GM21825 (cell line): Measurements from ENCODE around the gene S100A1.
"Not testable (repeated sequence)": the region's sequence is repeated elsewhere in the genome, so short reads cannot be mapped to it uniquely, and the experiment has no call there.

Experiments
- ATAC-seq: cut with Tn5 transposase; IDR thresholded peaks from one replicate; pipeline ENCODE4 v1.9.1; 2021; ENCODE audit warnings: mild to moderate bottlenecking, moderate library complexity; ENCODE audit not compliant: unreplicated experiment

Gene S100A1

DNA sequence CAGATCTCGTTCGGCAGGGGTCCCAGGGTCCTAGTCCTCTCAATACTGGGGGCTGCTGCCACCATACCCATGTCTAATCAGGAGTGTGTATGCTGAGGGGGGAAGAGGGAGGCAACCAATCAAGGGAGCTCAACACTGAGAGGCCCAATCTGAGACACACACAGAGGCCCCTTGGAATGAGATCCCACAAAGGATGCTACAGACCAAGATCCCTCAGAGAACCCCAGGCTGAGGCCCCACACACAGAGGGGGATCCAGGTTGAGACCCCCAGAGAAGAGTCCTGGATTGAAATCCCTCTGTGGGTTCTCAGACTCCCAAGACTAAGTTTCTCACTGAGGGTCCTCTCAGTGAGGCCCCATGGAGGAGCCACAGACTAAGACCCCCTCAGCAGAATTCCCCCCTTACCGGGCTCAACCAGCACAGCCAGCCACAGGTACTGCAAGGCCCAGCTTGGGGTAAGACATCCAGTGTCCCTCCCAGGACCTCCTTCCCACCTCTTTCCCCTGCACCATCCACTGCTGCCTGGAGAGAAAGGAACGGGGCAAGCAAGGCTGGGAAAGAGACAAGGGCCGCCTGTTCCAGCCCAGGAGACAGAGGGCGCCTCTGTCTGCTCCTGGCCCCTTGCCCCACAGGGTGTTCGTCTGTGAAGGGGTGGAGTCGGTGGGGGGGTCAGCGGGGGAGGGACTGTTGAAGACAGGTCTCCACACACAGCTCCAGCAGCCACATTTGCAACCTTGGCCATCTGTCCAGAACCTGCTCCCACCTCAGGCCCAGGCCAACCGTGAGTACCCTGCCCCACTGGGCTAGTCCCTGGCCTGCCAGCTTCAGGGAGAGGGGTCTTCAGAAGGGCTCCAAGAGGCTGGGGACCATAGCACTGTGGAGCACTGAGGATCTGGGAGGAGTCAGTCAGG is at the start of gene S100A1:
TSS of gene S100A1 (plus strand) at position 720 of the 912 bp plus-strand sequence. CDS start 2,088 bp downstream, outside the sequence.
- no peak for ATAC-seq

DNA sequence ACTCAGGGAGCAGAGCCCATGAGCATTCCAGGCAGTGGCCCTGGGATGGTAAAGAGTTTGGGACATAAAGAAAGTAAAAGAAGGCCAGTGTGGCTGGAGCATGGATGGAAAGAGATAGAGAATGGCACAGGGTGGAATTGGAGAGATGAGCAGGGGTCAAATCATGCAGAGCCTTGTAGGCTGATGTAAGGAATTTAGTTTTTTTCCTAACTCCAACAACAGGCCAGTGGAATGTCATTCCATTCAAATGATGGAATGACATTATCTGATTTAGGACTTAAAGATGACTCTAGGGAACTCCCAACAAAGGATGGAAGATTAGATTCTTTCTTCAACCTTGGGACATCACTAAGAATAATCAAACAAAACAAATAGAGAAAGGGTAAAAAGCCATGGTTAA is 49.7 kb upstream of the S100A1 start:
- ATAC-seq, result no peak

DNA sequence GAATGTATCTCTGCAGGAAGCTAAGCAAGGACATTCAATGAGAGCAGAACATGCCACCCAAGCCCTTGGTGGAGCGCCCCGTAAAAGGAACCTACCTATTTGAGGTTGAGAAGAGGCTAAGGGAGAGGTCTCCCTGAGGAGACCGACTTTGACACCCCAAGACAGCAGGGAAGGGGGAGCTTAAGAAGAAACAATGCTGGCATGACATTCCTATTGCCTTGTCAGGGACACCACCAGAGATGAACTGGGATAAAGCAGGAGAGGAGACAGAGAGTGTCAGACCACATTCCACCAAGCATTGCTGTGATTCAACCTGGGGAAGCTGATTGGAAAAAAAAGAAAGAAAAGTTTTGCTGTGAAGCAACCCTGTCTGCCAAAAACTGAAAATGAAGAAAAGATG is 49.3 kb upstream of the S100A1 start:
- no peak for ATAC-seq

DNA sequence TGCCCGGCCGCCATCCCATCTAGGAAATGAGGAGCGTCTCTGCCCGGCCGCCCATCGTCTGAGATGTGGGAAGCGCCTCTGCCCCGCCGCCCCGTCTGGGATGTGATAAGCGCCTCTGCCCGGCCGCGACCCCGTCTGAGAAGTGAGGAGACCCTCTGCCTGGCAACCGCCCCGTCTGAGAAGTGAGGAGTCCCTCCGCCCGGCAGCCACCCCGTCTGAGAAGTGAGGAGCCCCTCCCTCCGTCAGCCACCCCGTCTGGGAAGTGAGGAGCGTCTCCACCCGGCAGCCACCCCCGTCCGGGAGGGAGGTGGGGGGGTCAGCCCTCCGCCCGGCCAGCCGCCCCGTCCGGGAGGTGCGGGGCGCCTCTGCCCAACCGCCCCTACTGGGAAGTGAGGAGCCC is 45.4 kb upstream of the S100A1 start:
- not testable (repeated sequence) for ATAC-seq

DNA sequence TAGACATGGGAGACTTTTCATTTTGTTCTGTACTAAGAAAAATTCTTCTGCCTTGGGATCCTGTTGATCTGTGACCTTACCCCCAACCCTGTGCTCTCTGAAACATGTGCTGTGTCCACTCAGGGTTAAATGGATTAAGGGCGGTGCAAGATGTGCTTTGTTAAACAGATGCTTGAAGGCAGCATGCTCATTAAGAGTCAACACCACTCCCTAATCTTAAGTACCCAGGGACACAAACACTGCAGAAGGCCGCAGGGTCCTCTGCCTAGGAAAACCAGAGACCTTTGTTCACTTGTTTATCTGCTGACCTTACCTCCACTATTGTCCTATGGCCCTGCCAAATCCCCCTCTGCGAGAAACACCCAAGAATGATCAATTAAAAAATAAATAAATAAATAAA is 44.7 kb upstream of the S100A1 start:
- ATAC-seq, result not testable (repeated sequence)

DNA sequence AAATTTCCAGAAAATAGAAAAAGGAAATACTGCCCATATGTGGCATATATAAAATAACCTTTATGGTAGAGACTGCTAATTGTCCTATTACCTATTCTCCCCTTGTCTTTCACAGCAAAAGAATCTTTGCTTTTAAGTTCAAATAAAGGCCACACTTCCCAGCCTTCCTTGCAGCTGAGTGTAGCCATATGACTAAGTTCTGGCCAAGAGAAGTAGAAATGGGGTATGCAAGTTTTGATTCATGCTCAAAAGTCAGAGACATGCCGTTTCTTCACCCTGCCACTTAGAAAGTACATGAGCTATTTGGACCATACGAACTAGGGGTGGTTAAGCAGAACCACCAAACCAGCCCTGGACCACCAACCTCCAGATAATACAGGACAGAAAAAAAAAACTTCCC is 44.3 kb upstream of the S100A1 start:
- ATAC-seq, result no peak

DNA sequence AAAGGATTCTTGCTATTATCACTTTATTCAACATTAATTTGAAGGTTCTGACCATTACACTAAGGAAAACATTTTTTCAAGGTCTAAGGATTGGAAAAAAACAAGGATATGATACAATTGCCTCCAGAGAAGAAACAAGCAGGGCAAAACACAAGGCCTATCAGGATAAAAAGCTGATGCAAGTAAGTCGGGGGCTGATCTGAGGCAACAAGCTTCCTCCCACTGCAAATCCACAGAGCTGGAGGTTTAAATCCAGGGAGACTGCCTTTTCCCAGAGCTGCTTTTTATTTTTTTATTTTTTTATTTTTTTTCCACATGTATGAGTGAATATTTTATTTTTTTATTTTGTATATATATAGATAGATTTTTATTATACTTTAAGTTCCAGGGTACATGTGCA is 43.2 kb upstream of the S100A1 start:
- no peak for ATAC-seq

DNA sequence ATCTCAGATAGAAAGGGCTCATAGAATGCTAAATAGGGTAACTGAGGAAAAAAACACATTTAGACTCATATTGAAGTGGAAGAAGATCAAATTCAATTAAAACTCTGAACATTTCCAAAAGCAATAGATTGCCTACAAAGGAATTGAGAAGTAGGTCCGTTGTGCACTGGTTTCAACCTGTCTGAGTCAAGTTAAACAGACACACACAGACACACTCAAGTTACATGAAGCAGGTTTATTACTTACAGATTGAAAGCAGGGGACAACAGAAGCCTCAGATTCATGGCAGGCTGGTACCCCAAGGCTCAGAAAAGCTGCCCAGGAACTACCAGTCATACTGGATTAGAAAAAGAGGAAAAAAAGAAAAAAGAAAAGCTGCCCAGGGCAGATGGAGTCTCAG is 41.9 kb upstream of the S100A1 start:
- ATAC-seq, result no peak

DNA sequence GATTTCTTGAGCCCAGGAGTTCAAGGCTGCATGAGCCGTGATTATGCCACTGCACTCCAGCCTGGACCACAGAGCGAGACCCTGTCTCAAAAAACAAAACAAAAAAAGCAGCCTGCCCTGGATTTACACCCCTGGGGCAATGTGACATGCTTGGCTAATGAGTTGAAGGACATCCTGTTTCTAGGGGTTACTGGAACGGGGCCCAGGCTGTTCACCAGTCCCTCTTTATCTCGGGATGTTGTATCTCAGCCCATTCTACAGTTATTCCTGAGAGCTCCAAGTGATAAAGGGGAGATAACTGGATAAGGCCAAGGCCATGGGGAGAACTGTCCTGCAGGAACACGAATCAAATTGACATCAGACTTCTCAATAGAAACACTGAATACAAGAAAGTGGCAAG is 40.9 kb upstream of the S100A1 start:
- no peak for ATAC-seq

DNA sequence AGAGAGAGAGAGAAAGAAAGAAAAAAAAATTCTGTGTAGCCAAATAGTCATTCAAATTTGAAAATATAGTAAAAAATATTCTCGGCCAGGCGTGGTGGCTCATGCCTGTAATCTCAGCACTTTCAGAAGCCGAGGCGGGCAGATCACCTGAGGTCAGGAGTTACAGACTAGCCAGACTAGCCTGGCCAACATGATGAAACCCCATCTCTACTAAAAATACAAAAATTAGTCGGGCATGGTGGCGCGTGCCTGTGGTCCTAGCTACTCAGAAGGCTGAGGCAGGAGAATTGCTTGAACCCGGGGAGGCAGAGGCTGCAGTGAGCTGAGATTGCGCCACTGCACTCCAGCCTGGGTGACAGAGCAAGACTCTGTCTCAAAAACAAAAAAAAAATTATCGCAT is 40.2 kb upstream of the S100A1 start:
- ATAC-seq, result not testable (repeated sequence)

DNA sequence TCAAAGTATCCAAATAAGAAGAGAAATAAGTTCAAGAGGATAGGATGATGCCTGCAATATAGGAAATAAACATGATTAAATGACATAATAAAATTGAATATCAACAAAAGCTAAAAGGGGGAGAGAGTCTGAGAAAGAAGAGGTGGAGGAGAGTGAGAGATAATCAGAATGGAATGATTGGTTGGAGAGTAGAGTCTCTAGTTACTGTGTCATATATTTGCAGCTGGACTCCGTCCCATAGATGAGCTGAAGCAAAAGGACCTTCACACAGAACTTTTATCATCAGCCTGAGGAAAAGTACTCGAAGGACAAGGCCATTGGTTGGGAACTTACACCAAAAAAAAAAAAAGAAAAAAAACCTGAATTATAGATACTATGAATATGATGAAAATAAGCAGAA is 39.8 kb upstream of the S100A1 start:
- ATAC-seq, result no peak

DNA sequence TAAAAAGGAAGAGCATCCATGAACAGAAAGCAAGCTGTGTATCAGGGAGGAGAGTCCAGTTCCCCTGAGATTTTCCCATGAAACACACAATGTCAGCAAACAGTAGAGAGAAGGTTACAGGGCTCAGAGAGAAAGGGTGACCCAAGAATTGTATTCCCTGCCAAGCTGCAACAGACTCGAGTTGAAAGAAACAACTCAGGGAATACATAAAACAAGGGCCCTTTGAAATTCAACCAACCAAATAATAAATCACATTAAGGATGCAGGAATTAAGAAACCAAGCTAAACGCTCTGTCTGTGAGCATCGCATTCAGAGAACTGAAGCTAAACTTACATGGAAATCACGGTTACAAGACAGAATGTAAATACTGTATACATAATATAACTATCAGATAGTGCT is 35.5 kb upstream of the S100A1 start:
- ATAC-seq, result no peak

DNA sequence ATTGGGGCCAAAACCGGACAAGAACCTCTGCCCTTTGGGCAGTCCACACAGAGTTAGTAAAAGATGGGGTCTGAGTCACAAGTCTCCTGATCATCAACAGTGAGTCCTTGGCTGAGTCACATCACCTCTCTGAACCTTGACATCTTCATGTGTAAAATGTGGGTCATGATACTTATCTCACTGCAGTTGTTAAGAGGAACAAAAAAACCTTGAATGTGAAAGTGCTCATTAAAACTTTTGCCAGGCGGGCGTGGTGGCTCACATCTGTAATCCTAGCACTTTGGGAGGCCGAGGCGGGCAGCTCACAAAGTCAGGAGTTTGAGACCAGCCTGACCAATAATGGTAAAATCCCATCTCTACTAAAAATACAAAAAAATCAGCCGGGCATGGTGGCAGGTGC is 31.0 kb upstream of the S100A1 start:
- ATAC-seq, result no peak

DNA sequence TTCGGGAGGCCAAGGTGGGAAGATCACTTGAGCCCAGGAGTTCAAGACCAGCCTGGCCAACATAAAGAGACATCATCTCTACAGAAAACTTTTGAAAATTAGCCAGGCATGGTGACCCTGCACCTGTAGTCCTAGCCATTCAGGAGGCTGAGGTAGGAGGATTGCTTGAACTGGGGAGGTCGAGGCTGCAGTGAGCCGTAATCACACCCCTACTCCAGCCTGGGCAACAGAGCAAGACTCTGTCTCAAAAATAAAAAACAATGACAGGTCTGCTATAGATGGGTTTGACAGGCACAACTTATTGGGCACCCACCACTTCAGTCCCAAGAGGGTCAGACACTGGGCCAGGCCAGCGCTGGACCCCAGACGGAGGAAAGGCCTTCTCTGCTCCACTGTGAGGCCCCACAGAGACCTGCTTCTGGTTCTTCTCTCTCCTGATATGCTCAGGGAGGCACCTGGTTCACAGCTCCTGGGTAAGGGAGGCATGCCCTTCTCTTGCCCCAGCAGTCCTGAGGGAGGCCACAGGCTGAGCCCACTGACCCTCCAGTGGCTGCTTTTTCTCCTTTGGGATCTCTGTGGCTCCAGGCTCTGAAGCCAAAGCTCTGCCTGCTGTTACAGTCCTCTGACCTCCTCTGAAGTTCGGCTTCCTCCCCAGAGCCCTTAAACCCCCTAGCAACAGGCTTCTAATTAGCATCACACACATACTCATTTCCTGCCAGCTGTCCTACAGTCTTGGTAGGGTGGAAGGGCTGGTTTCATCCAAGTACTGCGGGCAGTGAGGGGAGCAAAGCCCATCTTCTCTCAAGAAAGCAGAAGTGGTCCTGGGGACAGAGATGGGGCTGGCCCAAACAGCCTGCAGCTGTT is 29.7 kb upstream of the S100A1 start:
- peak; percentile 98 for ATAC-seq

DNA sequence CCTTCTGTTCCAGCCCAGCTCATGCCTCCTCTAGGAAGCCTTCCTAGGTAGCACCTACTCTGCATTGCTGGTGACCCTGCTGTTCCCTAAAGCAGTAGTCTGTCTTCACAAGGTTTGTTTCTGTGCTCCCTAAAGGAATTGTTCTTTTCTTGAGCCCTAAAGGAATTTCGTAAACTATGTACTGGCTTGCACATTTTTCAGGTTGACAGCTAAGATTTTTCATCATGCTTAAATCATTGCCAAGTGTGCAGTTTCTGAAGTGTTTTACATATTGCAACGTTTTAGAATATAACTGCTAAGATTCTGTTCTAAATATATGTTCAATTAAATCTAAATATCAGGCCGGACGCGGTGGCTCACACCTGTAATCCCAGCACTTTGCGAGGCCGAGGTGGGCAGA is 28.4 kb upstream of the S100A1 start:
- ATAC-seq, result no peak

DNA sequence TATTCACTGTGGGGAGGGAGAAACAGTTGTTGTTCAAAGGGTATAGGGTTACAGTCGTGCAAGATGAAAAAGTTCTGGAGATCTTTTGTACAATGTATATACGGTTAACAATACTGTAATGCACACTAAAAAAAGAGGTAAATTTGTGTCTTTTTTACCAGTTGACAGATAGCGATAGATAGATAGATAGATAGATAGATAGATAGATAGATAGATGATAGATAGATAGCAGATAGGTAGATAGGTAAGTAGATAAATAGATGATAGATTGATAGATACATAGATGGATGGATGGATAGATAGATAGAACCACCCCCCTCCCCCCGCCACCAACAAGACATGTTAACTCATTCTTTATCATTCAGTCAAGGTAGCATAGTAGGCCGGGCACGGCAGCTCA is 25.5 kb upstream of the S100A1 start:
- ATAC-seq, result no peak

DNA sequence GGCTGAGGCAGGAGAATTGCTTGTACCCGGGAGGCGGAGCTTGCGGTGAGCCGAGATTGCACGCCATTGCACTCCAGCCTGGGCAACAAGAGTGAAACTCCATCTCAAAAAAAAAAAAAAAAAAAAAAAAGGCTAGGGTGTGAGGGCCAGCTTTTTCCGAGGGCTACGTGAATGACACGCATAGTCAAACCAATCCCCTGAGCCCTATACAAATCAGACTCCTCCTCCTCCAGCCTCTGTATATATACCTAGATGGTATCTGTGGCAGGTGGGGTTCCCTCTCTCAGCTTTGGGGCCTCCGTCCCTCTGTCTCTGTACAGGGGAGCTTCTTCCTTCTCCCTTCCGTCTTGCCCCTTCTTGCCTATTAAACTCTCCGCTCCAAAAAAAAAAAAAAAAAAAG is 22.0 kb upstream of the S100A1 start:
- no peak for ATAC-seq

DNA sequence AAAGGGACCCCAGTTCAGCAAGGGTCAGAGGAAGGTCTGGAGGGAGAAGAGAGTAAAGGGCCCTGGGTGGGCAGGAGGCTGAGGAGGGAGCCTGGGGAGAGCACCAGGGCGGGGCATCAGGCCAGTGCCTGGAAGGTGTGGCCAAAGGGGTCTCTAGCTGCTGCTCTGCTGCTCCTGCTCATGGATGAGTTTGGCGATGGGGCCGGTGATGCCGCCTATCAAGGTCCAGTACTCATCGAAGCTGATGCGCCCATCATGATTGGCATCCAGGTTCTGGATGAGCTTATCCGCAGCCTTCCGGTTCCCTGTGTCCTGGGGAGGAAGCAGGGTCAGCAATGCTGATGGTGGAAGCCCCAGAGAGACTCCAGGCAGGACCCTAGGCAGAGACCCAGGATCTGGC is 20.9 kb upstream of the S100A1 start:
- ATAC-seq, result no peak

DNA sequence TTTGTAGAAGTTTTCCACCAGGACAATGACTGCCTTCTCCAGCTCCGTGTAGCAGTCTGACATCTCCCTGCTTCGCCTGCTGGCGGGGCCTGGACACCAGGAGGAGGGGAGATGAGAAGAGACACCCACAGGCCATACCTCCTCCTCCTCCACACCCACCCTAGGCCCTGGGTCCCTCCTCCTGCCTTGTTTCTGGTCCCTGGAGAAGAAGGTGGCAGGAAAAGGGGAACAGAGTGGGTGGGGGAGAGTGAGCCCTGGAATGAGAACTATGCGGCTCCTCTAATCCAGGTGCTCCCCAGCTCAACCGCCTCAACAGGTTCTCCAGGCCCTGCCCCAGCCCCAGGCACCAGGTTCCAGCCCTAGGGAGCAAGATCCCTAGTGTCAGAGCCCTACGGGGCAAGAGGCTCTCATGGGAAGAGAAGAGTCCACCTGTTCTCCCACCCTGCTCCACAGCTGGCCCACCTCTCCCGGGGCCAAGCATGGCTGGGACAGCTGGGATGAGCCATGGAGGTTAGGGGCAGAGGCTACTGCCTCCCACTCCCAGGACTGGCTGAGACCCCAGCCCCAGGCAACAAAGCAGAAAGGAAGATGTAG is 20.0 kb upstream of the S100A1 start:
- no peak for ATAC-seq

DNA sequence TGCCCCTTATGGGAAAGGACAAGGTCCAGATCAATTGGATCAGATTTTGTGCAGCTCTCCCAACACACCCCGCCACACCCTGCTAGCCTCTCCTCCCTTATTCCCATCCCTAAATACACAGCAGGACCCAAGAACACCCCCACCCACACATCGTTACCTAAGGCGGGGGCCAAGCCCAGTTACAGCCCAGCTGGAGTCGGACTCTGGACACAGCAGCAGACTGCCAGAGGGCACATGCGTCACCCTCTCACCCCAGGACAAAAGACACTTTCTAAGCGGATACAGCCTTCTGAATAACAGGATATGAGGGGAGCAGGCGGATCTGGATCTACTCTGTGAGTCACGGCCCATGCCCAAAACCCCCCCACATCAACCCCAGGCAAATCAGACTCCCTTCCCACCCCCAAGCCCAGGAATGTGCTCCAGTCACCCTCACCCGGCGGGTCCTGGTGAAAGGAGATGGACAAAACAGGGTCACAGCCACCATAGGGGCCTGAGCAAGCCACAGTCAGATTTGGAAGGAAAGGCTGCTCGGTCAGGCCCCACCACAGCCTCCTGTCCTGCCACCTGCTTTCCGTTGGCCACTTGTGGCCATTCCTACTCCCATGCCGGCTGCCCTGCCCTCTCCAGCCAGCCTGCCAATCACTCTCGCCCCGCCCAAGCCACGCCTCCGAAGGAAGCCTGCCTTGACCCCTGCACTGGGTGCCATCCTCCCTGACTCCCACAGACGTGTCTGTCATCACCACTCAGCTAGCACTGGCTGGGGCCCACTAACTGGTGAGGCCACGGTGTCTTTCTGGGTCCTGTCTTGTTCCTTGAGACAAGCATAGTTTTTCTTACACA is 19.3 kb upstream of the S100A1 start:
- ATAC-seq, result no peak

DNA sequence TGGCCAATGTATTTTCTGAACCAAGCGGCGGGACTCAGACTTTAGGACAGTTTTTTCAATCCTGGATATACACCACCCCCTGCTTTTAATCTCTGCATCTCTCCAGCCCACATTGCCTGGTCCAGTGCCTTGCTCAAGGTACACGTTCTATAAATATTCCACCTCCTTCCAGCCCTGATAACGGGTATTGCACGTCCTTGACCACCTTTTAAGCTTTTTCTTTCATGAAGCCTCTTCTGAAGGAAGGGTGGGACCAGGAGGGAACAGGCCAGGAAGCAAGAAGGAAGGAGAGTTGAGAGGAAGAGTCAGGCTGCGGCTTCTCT is 18.7 kb upstream of the S100A1 start:
- ATAC-seq, result no peak
